Measurements from ENCODE around the gene APOA4. TPM values are rescaled to one million over a fixed set of nuclear protein-coding genes. Genes with fewer than 3 reads are reported as not detected.

The APOA4 gene
- total RNA-seq, 4 donors from 2014 or later, result not detected

DNA sequence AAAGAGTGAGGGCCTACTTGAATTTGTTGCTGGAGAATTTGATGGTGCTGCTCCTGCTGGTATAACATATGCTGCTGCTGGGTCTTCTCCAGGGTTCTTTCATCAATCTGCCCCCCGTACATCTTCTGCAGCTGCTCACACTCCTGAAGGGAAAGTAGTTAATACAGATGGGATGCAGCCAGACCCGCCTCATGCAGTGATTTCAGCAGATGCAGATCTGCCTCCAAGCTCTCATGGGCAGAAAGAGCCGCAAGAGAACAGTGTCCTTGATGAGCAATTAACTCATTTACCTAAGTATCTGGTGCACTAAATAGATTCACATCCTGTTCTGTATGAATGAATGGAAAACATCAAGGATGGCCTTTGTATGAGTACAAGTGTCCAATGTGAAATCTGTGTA, 39.1 kb upstream of the APOA4 start:
- H3K27me3 ChIP-seq, result no peaks in the 10 kb centered on the region
- 87 to 88% methylated on average over 3 of the region's 3 CpGs for WGBS, 2 donors
- H3K9me3 ChIP-seq, result no peaks in the 10 kb centered on the region
- H3K4me1 ChIP-seq, result no peaks in the 10 kb centered on the region
- no peak overlapping the region for H3K4me3 ChIP-seq
- no peak for DNase-seq (ENCODE audit: low spot score in 2 of 2)
- H3K36me3 ChIP-seq, result peaks cover 0 to 99% (median 25%) of the 10 kb centered on the region in 3 donors
- no peak overlapping the region for H3K27ac ChIP-seq
- TF ChIP-seq, protein P1, sequence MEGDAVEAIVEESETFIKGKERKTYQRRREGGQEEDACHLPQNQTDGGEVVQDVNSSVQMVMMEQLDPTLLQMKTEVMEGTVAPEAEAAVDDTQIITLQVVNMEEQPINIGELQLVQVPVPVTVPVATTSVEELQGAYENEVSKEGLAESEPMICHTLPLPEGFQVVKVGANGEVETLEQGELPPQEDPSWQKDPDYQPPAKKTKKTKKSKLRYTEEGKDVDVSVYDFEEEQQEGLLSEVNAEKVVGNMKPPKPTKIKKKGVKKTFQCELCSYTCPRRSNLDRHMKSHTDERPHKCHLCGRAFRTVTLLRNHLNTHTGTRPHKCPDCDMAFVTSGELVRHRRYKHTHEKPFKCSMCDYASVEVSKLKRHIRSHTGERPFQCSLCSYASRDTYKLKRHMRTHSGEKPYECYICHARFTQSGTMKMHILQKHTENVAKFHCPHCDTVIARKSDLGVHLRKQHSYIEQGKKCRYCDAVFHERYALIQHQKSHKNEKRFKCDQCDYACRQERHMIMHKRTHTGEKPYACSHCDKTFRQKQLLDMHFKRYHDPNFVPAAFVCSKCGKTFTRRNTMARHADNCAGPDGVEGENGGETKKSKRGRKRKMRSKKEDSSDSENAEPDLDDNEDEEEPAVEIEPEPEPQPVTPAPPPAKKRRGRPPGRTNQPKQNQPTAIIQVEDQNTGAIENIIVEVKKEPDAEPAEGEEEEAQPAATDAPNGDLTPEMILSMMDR (IDR thresholded peaks at IDR 0.05), result no peak
- TF ChIP-seq POLR2A (IDR thresholded peaks at IDR 0.05) (no peak), EP300 (IDR thresholded peaks at IDR 0.05) (no peak)

DNA sequence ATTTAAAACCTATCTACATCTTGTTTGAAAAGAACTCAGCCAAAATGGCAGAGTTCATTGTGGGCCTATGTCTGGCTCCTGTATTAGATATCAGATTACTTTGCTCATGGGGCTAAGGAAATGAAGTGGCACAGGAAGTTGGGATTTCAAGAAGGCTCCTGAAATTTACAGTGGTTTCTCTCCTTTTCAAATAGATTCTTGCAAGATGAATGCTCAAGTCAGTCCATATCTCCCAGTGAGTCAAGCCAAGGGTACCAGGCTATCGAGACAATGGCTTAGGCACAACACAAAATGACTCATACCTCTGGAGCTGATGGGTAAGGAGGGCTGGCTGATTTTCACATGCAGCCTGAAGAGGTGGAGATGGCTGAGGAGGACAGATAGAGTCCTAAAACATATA, 38.4 kb upstream of the APOA4 start:
- no peaks in the 10 kb centered on the region for H3K9me3 ChIP-seq
- no peak overlapping the region for H3K27ac ChIP-seq
- no peaks in the 10 kb centered on the region for H3K4me1 ChIP-seq
- H3K36me3 ChIP-seq, result peaks cover 0 to 99% (median 27%) of the 10 kb centered on the region in 3 donors
- H3K27me3 ChIP-seq, result no peaks in the 10 kb centered on the region
- WGBS, 2 donors, result 88 to 92% methylated on average over 1 of the region's 1 CpG
- TF ChIP-seq, protein P1 (IDR thresholded peaks at IDR 0.05), result no peak
- TF ChIP-seq POLR2A (IDR thresholded peaks at IDR 0.05) (no peak), EP300 (IDR thresholded peaks at IDR 0.05) (no peak)
- no peak for DNase-seq (ENCODE audit: low spot score in 2 of 2)
- H3K4me3 ChIP-seq, result no peak overlapping the region

GRCh38 chr11:116860303-116860702, 37.2 kb upstream of the APOA4 start:
- WGBS, 2 donors, result 91 to 94% methylated on average over 6 of the region's 6 CpGs
- no peaks in the 10 kb centered on the region for H3K27me3 ChIP-seq
- H3K9me3 ChIP-seq, result no peaks in the 10 kb centered on the region
- H3K4me1 ChIP-seq, result no peaks in the 10 kb centered on the region
- TF ChIP-seq, protein P1 (IDR thresholded peaks at IDR 0.05), result no peak
- no peak for TF ChIP-seq POLR2A (IDR thresholded peaks at IDR 0.05)
- TF ChIP-seq EP300 (IDR thresholded peaks at IDR 0.05), result no peak
- H3K36me3 ChIP-seq, result peaks cover 0 to 97% (median 21%) of the 10 kb centered on the region in 3 donors
- no peak for DNase-seq (ENCODE audit: low spot score in 2 of 2)
- no peak overlapping the region for H3K4me3 ChIP-seq
- H3K27ac ChIP-seq, result no peak overlapping the region

GRCh38 chr11:116859175-116859574, 36.1 kb upstream of the APOA4 start:
- peaks cover 0 to 98% (median 16%) of the 10 kb centered on the region in 3 donors for H3K36me3 ChIP-seq
- H3K4me3 ChIP-seq, result no peak overlapping the region
- TF ChIP-seq, protein P1 (IDR thresholded peaks at IDR 0.05), result no peak
- TF ChIP-seq POLR2A (IDR thresholded peaks at IDR 0.05), result no peak
- no peak for TF ChIP-seq EP300 (IDR thresholded peaks at IDR 0.05)
- H3K27me3 ChIP-seq, result no peaks in the 10 kb centered on the region
- no peaks in the 10 kb centered on the region for H3K9me3 ChIP-seq
- DNase-seq (ENCODE audit: low spot score in 2 of 2), result no peak
- H3K4me1 ChIP-seq, result peaks cover 0 to 4% (median under 1%) of the 10 kb centered on the region in 4 donors
- WGBS, 2 donors, result 92 to 95% methylated on average over 8 of the region's 8 CpGs
- no peak overlapping the region for H3K27ac ChIP-seq

- Histone ChIP-seq H3K27ac (no peak overlapping the region), H3K9me3 (no peaks in the 10 kb centered on the region), H3K4me3 (no peak overlapping the region), H3K27me3 (no peaks in the 10 kb centered on the region), H3K36me3 (peaks cover 0 to 96% (median 16%) of the 10 kb centered on the region in 3 donors), H3K4me1 (peaks cover 0 to 17% (median 10%) of the 10 kb centered on the region in 4 donors)
- 88 to 92% methylated on average over 6 to 7 of the region's 7 CpGs for whole genome bisulfite sequencing, 2 donors
- TF ChIP-seq, protein P1 (IDR thresholded peaks at IDR 0.05), result no peak
- TF ChIP-seq POLR2A (IDR thresholded peaks at IDR 0.05), result no peak
- no peak for TF ChIP-seq EP300 (IDR thresholded peaks at IDR 0.05)
- no peak for DNase-seq (ENCODE audit: low spot score in 2 of 2)
These were observed 34.8 kb upstream of the APOA4 start for GRCh38 chr11:116857936-116858335.

Data from tibial nerve (tissue), 4 donors.